Subcutaneous abdominal adipose tissue (tissue), 5 donors: ENCODE data around the gene ZFP92.
A peak's percentile ranks its signal among the peaks of the same experiment; 100 is the strongest.

Experiments used
- H3K27ac ChIP-seq: one replicate; pipeline ENCODE4 v1.7.0; 2013; ENCODE audit warnings: low read depth, mild to moderate bottlenecking, inconsistent platforms, low read length, moderate library complexity
- H3K27me3 ChIP-seq, 5 donors: one replicate each; pipeline ENCODE4 v1.7.0; 2013; ENCODE audit warnings: low read length in 5 of 5, inconsistent platforms in 1 of 5; ENCODE audit not compliant: control insufficient read depth in 5 of 5, insufficient read depth in 4 of 5
- H3K36me3 ChIP-seq, 5 donors: one replicate each; pipeline ENCODE4 v1.7.0; 2013; ENCODE audit warnings: low read length in 5 of 5; ENCODE audit not compliant: control insufficient read depth in 5 of 5, insufficient read depth in 5 of 5
- H3K4me1 ChIP-seq, 5 donors: one replicate each; pipeline ENCODE4 v1.7.0; 2013; ENCODE audit warnings: low read length in 5 of 5, mild to moderate bottlenecking in 3 of 5, moderate library complexity in 1 of 5; ENCODE audit not compliant: control insufficient read depth in 5 of 5, insufficient read depth in 5 of 5
- H3K4me3 ChIP-seq, 5 donors: one replicate each; pipeline ENCODE4 v1.7.0; 2013; ENCODE audit warnings: low read length in 5 of 5, low read depth in 1 of 5
- H3K9ac ChIP-seq, 5 donors: one replicate each; pipeline ENCODE4 v1.7.0; 2013; ENCODE audit warnings: low read length in 5 of 5, mild to moderate bottlenecking in 4 of 5, moderate library complexity in 3 of 5
- H3K9me3 ChIP-seq, 5 donors: one replicate each; pipeline ENCODE4 v1.7.0; 2013; ENCODE audit warnings: low read length in 5 of 5; ENCODE audit not compliant: control insufficient read depth in 5 of 5
- donor health status: healthy.
- donor health status: healthy.
- donor health status: healthy.
- donor health status: healthy.
- donor health status: healthy.

ZFP92 gene

GRCh38 chrX:153411255-153411987 is at the start of gene ZFP92:
Gene ZFP92 (plus strand): TSS chrX:153411472. CDS start chrX:153418323, 6,851 bp downstream.
- Histone ChIP-seq H3K4me1 (peaks cover 5 to 56% (median 50%) of the 10 kb centered on the region in 5 donors), H3K27me3 (peaks cover 0 to 24% (median 4%) of the 10 kb centered on the region in 5 donors), H3K9me3 (peaks cover 0 to under 1% (median 0%) of the 10 kb centered on the region in 5 donors), H3K9ac (peak within 1 kb of the TSS in 4 of 5 donors; percentile 24 to 64 (median 48)), H3K4me3 (peak within 1 kb of the TSS; percentile 51 to 63 (median 62)), H3K27ac (no peak within 1 kb of the TSS), H3K36me3 (no peaks in the 10 kb centered on the region)

- no peaks in the 10 kb centered on the region for H3K36me3 ChIP-seq
- peak overlapping the region in 1 of 5 donors; percentile 20 for H3K9ac ChIP-seq
- peaks cover 2 to 13% (median 9%) of the 10 kb centered on the region in 5 donors for H3K9me3 ChIP-seq
- H3K27ac ChIP-seq = no peak overlapping the region
- peaks cover 0 to 18% (median 5%) of the 10 kb centered on the region in 5 donors for H3K4me1 ChIP-seq
- H3K27me3 ChIP-seq = peaks cover 0 to 5% (median 0%) of the 10 kb centered on the region in 5 donors
- no peak overlapping the region for H3K4me3 ChIP-seq
These were observed 49.4 kb upstream of the ZFP92 start for GRCh38 chrX:153361781-153362397.

GRCh38 chrX:153365670-153366069 is 45.6 kb upstream of the ZFP92 start:
- Histone ChIP-seq H3K9me3 (peaks cover 0 to 6% (median 0%) of the 10 kb centered on the region in 5 donors), H3K4me3 (no peak overlapping the region), H3K27me3 (peaks cover 0 to 5% (median 0%) of the 10 kb centered on the region in 5 donors), H3K27ac (no peak overlapping the region), H3K4me1 (peaks cover 0 to 16% (median 4%) of the 10 kb centered on the region in 5 donors), H3K9ac (no peak overlapping the region), H3K36me3 (no peaks in the 10 kb centered on the region)

GRCh38 chrX:153366119-153366518 is 45.2 kb upstream of the ZFP92 start:
- Histone ChIP-seq H3K36me3 (no peaks in the 10 kb centered on the region), H3K9ac (no peak overlapping the region), H3K4me3 (no peak overlapping the region), H3K27me3 (peaks cover 0 to 5% (median 0%) of the 10 kb centered on the region in 5 donors), H3K4me1 (peaks cover 0 to 15% (median 4%) of the 10 kb centered on the region in 5 donors), H3K27ac (no peak overlapping the region), H3K9me3 (peaks cover 0 to 6% (median 0%) of the 10 kb centered on the region in 5 donors)

- Histone ChIP-seq H3K4me1 (peaks cover 0 to 6% (median 4%) of the 10 kb centered on the region in 5 donors), H3K9me3 (peaks cover 0 to 6% (median 0%) of the 10 kb centered on the region in 5 donors), H3K4me3 (no peak overlapping the region), H3K36me3 (no peaks in the 10 kb centered on the region), H3K27ac (no peak overlapping the region), H3K27me3 (peaks cover 0 to 6% (median 2%) of the 10 kb centered on the region in 5 donors), H3K9ac (no peak overlapping the region)
These were observed 44.3 kb upstream of the ZFP92 start for GRCh38 chrX:153366878-153367538.

GRCh38 chrX:153370293-153371055 is 40.8 kb upstream of the ZFP92 start:
- no peak overlapping the region for H3K4me3 ChIP-seq
- H3K9ac ChIP-seq = no peak overlapping the region
- peaks cover 0 to 11% (median 4%) of the 10 kb centered on the region in 5 donors for H3K27me3 ChIP-seq
- no peak overlapping the region for H3K27ac ChIP-seq
- peaks cover 0 to 6% (median 0%) of the 10 kb centered on the region in 5 donors for H3K9me3 ChIP-seq
- H3K4me1 ChIP-seq = peaks cover 0 to 5% (median 4%) of the 10 kb centered on the region in 5 donors
- H3K36me3 ChIP-seq = no peaks in the 10 kb centered on the region

GRCh38 chrX:153371256-153371655 is 40.0 kb upstream of the ZFP92 start:
- peaks cover 0 to 5% (median 4%) of the 10 kb centered on the region in 5 donors for H3K4me1 ChIP-seq
- H3K4me3 ChIP-seq = no peak overlapping the region
- H3K27ac ChIP-seq = no peak overlapping the region
- H3K9me3 ChIP-seq = peaks cover 0 to 2% (median 0%) of the 10 kb centered on the region in 5 donors
- no peaks in the 10 kb centered on the region for H3K36me3 ChIP-seq
- peaks cover 0 to 12% (median 4%) of the 10 kb centered on the region in 5 donors for H3K27me3 ChIP-seq
- no peak overlapping the region for H3K9ac ChIP-seq

- Histone ChIP-seq H3K27ac (no peak overlapping the region), H3K36me3 (no peaks in the 10 kb centered on the region), H3K27me3 (peaks cover 0 to 12% (median 4%) of the 10 kb centered on the region in 5 donors), H3K4me1 (peaks cover 0 to 2% (median 0%) of the 10 kb centered on the region in 5 donors), H3K4me3 (no peak overlapping the region), H3K9ac (no peak overlapping the region), H3K9me3 (peaks cover 0 to 4% (median 0%) of the 10 kb centered on the region in 5 donors)
These were observed 38.3 kb upstream of the ZFP92 start for GRCh38 chrX:153372949-153373348.

- Histone ChIP-seq H3K4me3 (no peak overlapping the region), H3K9ac (no peak overlapping the region), H3K9me3 (peaks cover 0 to 7% (median 4%) of the 10 kb centered on the region in 5 donors), H3K36me3 (no peaks in the 10 kb centered on the region), H3K4me1 (peaks cover 0 to 2% (median 0%) of the 10 kb centered on the region in 5 donors), H3K27ac (no peak overlapping the region), H3K27me3 (peaks cover 0 to 12% (median 4%) of the 10 kb centered on the region in 5 donors)
These were observed 36.8 kb upstream of the ZFP92 start for GRCh38 chrX:153374426-153374825.
